NCI-H510A treated with DMSO at 0.1 percent for 48 hours (cell line): ENCODE measurements around the gene ACSL3.
"Not testable (repeated sequence)": the region's sequence is repeated elsewhere in the genome, so short reads cannot be mapped to it uniquely, and the experiment has no call there.

Source experiments
- DNase-seq: peaks from one replicate; lab custom pipeline; 2025; lab: John Stamatoyannopoulos, UW

The ACSL3 gene

GRCh38 chr2:222976521-222977061 is 115.8 kb downstream of the ACSL3 start:
- DNase-seq = no peak

GRCh38 chr2:222977121-222977520 is 116.3 kb downstream of the ACSL3 start:
- no peak for DNase-seq

- no peak for DNase-seq
These were observed 118.0 kb downstream of the ACSL3 start for GRCh38 chr2:222978850-222979249.

DNA sequence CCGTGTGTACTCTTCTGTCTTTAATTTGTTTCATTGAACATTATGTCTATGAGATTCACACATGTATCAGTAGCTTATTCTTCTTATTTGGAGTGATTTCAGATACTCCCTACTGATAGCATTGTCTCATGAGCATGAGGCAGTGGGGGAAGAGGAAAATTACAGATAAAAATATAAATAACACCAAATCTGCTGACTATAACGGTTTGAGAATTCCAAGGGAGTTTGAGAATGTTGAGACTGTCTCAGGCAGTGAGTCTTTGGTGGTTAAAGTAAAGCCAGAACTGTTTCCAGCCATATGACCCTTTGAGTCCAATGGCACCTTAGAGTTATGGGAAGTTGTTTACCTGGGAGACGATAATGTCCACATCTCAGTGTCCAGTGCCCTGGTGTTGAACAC is 118.6 kb downstream of the ACSL3 start:
- no peak for DNase-seq

DNA sequence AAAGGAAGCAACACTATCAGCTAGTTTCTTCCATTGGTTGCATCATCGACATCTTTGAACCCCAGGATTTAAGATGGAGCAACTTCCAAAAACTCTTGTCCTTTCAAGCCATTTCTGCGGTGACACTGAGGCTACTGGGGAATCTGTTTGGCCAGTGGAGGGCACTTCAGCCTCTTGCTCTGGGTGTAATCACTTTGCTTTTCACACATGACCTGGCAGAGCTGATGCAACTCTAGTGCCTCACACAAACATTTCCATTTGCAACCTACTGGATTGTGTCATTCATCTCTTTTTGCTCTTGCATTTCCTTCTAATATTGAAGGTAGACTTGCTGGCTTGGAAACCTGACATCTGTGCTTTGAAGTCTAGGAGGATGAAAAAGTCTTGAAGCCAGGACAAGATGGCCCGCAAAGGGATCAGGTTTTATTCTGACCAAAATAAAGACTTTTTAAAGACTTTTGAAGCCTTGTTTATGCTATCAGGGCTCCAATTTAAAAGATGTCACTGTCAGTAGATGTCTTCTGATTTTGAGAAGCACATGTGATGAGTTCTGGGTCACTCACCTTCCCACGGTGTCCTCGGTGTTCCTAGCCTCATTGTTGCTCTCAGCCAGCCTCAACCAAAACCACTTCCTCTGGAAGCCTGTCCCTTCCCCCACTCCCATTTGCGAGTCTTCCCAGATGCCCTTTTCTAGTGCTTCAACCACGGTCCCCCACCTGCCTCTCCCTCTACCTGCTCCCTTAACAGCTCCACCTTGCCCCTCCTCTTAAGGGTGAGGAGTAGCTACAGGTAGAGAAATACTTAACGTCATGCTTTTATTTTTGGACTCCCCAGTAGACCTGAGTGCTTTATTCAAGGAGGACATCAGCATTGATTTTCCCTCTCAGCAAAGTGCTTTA is 121.4 kb downstream of the ACSL3 start:
- DNase-seq = peak; percentile 78

GRCh38 chr2:222982909-222983265 is 122.1 kb downstream of the ACSL3 start:
- no peak for DNase-seq

GRCh38 chr2:222984908-222985307 is 124.1 kb downstream of the ACSL3 start:
- DNase-seq = no peak

GRCh38 chr2:222989431-222989830 is 128.6 kb downstream of the ACSL3 start:
- no peak for DNase-seq

GRCh38 chr2:222990206-222990605 is 129.4 kb downstream of the ACSL3 start:
- not testable (repeated sequence) for DNase-seq

GRCh38 chr2:222992137-222992536 is 131.3 kb downstream of the ACSL3 start:
- DNase-seq = no peak
